Endothelial cell of umbilical vein (primary cell): ENCODE results near the gene RPP38. TPM values are rescaled to one million over a fixed set of nuclear protein-coding genes. Genes with fewer than 3 reads are reported as not detected.

Source experiments
- BruUV-seq: library from RNA; stranded (reverse); fragments of 400-500 nt; replicated peaks from 2 replicates; lab custom pipeline; 2021; lab: Mats Ljungman, UMichigan
- CTCF ChIA-PET: fragments of 300-600, 350-600 bp; sonication (Branson Sonifier 250); formaldehyde crosslinking; loops from one replicate; lab custom pipeline; 2021; ENCODE audit warnings: antibody characterized with exemption, inconsistent platforms; lab: Charles Lee
- POLR2A ChIA-PET: fragments of 300-600, 350-600 bp; sonication (Branson Sonifier 250); formaldehyde crosslinking; loops from one replicate; lab custom pipeline; 2021; ENCODE audit warnings: antibody characterized with exemption, inconsistent platforms; lab: Charles Lee
- DNase-seq: peaks from one replicate; pipeline ENCODE4 v3.0.0-alpha.2; 2011; ENCODE audit warnings: low read depth, low spot score
- FAIRE-seq: peaks from 2 replicates; lab custom pipeline; 2011; peaks lifted over from hg19 to GRCh38; lab: Jason Lieb, UNC
- H2AFZ ChIP-seq: 2 replicates; pipeline ENCODE4 v1.6.0; 2012; ENCODE audit warnings: low read depth, low read length, control low read depth, inconsistent platforms
- H3K27ac ChIP-seq: 2 replicates; pipeline ENCODE4 v1.5.1; 2011; ENCODE audit warnings: low read depth, mild to moderate bottlenecking, control low read depth, low read length, moderate library complexity; ENCODE audit not compliant: insufficient read depth
- H3K27me3 ChIP-seq, 2 experiments: 2 replicates each; pipeline versions ENCODE4 v1.6.0 to v1.6.1; 2011; ENCODE audit warnings: low read length in 2 of 2, mixed read lengths in 1 of 2; ENCODE audit not compliant: control insufficient read depth in 2 of 2, insufficient read depth in 2 of 2
- H3K36me3 ChIP-seq, 2 experiments: 2 replicates in 1 of 2; 3 replicates in 1 of 2; pipeline ENCODE4 v1.5.1; 2011; ENCODE audit warnings: low read length in 2 of 2, mild to moderate bottlenecking in 1 of 2, moderate library complexity in 1 of 2; ENCODE audit not compliant: control insufficient read depth in 2 of 2, insufficient read depth in 2 of 2; ENCODE audit errors: extremely low read depth in 1 of 2
- H3K4me1 ChIP-seq: 3 replicates; pipeline ENCODE4 v1.5.1; 2011; ENCODE audit warnings: mild to moderate bottlenecking, low read length; ENCODE audit not compliant: control insufficient read depth, insufficient read depth; ENCODE audit errors: extremely low read depth
- H3K4me2 ChIP-seq: 2 replicates; pipeline ENCODE4 v1.6.1; 2011; ENCODE audit warnings: low read length, control low read depth, mixed read lengths; ENCODE audit not compliant: insufficient read depth
- H3K4me3 ChIP-seq, 3 experiments: fragments of 200-600 bp in 1 of 3; sonication (generic), shearing (Covaris generic) in 1 of 3; replicated peaks in 1 of 3; 2 replicates each; pipeline ENCODE4 v1.5.1; 2011 to 2016; ENCODE audit warnings: control low read depth in 3 of 3, low read length in 3 of 3, mild to moderate bottlenecking in 2 of 3, inconsistent platforms in 1 of 3, low read depth in 1 of 3, moderate library complexity in 1 of 3; ENCODE audit not compliant: insufficient read depth in 1 of 3
- H3K79me2 ChIP-seq: 2 replicates; pipeline ENCODE4 v1.6.0; 2012; ENCODE audit warnings: low read length, inconsistent platforms; ENCODE audit not compliant: control insufficient read depth, insufficient read depth
- H3K9ac ChIP-seq: replicated peaks from 2 replicates; pipeline ENCODE3; 2011; ENCODE audit warnings: low read length, control low read depth; ENCODE audit not compliant: insufficient read depth; ENCODE audit errors: extremely low read depth
- H3K9me1 ChIP-seq: replicated peaks from 3 replicates; pipeline ENCODE4 v1.6.0; 2011; ENCODE audit warnings: mild to moderate bottlenecking, low read length; ENCODE audit not compliant: control insufficient read depth, insufficient read depth; ENCODE audit errors: extremely low read depth
- H3K9me3 ChIP-seq: replicated peaks from 2 replicates; pipeline ENCODE4 v1.5.1; 2012; ENCODE audit warnings: low read length, inconsistent platforms; ENCODE audit not compliant: control insufficient read depth, insufficient read depth
- H4K20me1 ChIP-seq: replicated peaks from 2 replicates; pipeline ENCODE3; 2011; ENCODE audit warnings: mild to moderate bottlenecking, low read length; ENCODE audit not compliant: control insufficient read depth, insufficient read depth; ENCODE audit errors: extremely low read depth
- CTCF ChIP-seq, 2 donors: IDR thresholded peaks; 1 replicate in 1 of 2; 2 replicates in 1 of 2; pipeline ENCODE4 v1.5.1; 2011; ENCODE audit warnings: low read length in 2 of 2, mild to moderate bottlenecking in 2 of 2, moderate library complexity in 2 of 2, control low read depth in 1 of 2, inconsistent platforms in 1 of 2, low read depth in 1 of 2; ENCODE audit not compliant: insufficient read depth in 1 of 2; ENCODE audit errors: extremely low read depth in 1 of 2
- EZH2 ChIP-seq: IDR thresholded peaks from 2 replicates; pipeline ENCODE4 v1.6.1; 2012; ENCODE audit warnings: borderline replicate concordance, low read depth, mild to moderate bottlenecking, moderate library complexity, low read length, inconsistent platforms; ENCODE audit not compliant: severe bottlenecking
- FOS ChIP-seq: IDR thresholded peaks from 2 replicates; pipeline ENCODE4 v1.6.1; 2011; ENCODE audit warnings: mild to moderate bottlenecking, low read length, moderate library complexity, borderline replicate concordance; ENCODE audit not compliant: insufficient read depth
- GATA2 ChIP-seq: IDR thresholded peaks from 2 replicates; pipeline ENCODE4 v1.7.0; 2011; ENCODE audit warnings: low read depth, mild to moderate bottlenecking, moderate library complexity, mixed read lengths, low read length; ENCODE audit not compliant: insufficient read length, insufficient read depth
- JUN ChIP-seq: IDR thresholded peaks from 2 replicates; pipeline ENCODE4 v1.6.1; 2011; ENCODE audit warnings: borderline replicate concordance, low read depth; ENCODE audit not compliant: insufficient read length, insufficient read depth
- MAX ChIP-seq: IDR thresholded peaks from 2 replicates; pipeline ENCODE4 v1.6.1; 2011; ENCODE audit not compliant: insufficient read depth, insufficient read length
- MYC ChIP-seq: IDR thresholded peaks from one replicate; pipeline ENCODE4 v1.6.1; 2011; ENCODE audit warnings: mild to moderate bottlenecking, low read depth, low read length
- POLR2A ChIP-seq: IDR thresholded peaks from 2 replicates; pipeline ENCODE4 v1.6.1; 2012; ENCODE audit warnings: low read depth, mild to moderate bottlenecking, control low read depth, low read length
- POLR2AphosphoS5 ChIP-seq: IDR thresholded peaks from 2 replicates; pipeline ENCODE4 v1.6.1; 2012; ENCODE audit warnings: low read depth, mild to moderate bottlenecking, control low read depth, low read length, moderate library complexity; ENCODE audit not compliant: insufficient read depth
- dilution Hi-C: fragments of 300-500 bp; cut with MboI; formaldehyde crosslinking; loops from one replicate; pipeline ENCODE4 v1.15.0; 2019; ENCODE audit warnings: low sequenced_read_pairs; ENCODE audit not compliant: extremely low pct_ligation_motif_present
- intact Hi-C: fragments of 100-400 bp; cut with micrococcal nuclease; formaldehyde crosslinking; loops from one replicate; pipeline ENCODE4 v1.10.0; 2022
- polyA plus RNA-seq, 4 experiments: library from polyadenylated mRNA; depleted of rRNA in 3 of 4; stranded (reverse) in 3 of 4; unstranded in 1 of 4; fragments of >200 nt; gene quantifications; 2 replicates each; pipeline versions ENCODE4 v1.2.1 to v1.2.3, GENCODE V29; 2011 to 2012; ENCODE audit warnings: missing spikeins in 1 of 4
- total RNA-seq: library from RNA; stranded (reverse); gene quantifications from 2 replicates; pipeline ENCODE4 v1.2.3, GENCODE V29; 2021

The RPP38 gene
- total and polyA plus RNA-seq, 2 donors (not counting 3 experiments of a cell fraction or from before 2014, with no cell fraction given), result 9.0 to 10.6 TPM

- Histone ChIP-seq H3K9me3 (no peaks in the 10 kb centered on the region), H3K79me2 (no peaks in the 10 kb centered on the region), H3K4me1 (no peaks in the 10 kb centered on the region), H3K9me1 (no peaks in the 10 kb centered on the region), H3K4me2 (no peak overlapping the region), H2AFZ (no peak overlapping the region), H3K27ac (no peak overlapping the region), H3K4me3 (no peak overlapping the region), H3K36me3 (no peaks in the 10 kb centered on the region), H3K27me3 (peaks cover 4 to 6% of the 10 kb centered on the region in 2 experiments), H3K9ac (no peak overlapping the region), H4K20me1 (no peaks in the 10 kb centered on the region)
- intact Hi-C loops (no loop called here), dilution Hi-C loops (no loop called here)
- DNase-seq (no peak), FAIRE-seq (no peak)
- ChIA-PET POLR2A (no interaction called here), CTCF (no interaction called here)
- no TSS peak for BruUV-seq
- no peak for TF ChIP-seq POLR2AphosphoS5
- no peak for TF ChIP-seq JUN
- no peak for TF ChIP-seq GATA2
- no peak for TF ChIP-seq EZH2
- no peak for TF ChIP-seq MYC
- no peak for TF ChIP-seq CTCF (IDR thresholded peaks at IDR 0.05; ENCODE audit: extremely low read depth in 1 of 2, insufficient read depth in 1 of 2, low read depth in 1 of 2, low read length in 2 of 2)
- no peak for TF ChIP-seq MAX
- no peak for TF ChIP-seq FOS
- no peak for TF ChIP-seq POLR2A
Observed at GRCh38 chr10:15069230-15069629, 27.9 kb upstream of the RPP38 start.
